H9 (cell line): Measurements from ENCODE around the gene AP4E1. TPM values are rescaled to one million over a fixed set of nuclear protein-coding genes. Genes with fewer than 3 reads are reported as not detected.

Experiments
- DNase-seq: peaks from one replicate; pipeline ENCODE4 v3.0.0-alpha.2; 2017
- H2AFZ ChIP-seq: one replicate; pipeline ENCODE4 v1.6.1; 2013; ENCODE audit warnings: mild to moderate bottlenecking, low read length, control low read depth, moderate library complexity
- H2AK5ac ChIP-seq: 2 replicates; pipeline ENCODE4 v1.6.1; 2013; ENCODE audit warnings: low read length, control low read depth, mixed read lengths; ENCODE audit not compliant: insufficient read length
- H2BK120ac ChIP-seq: one replicate; pipeline ENCODE4 v1.6.1; 2013; ENCODE audit warnings: low read depth, mild to moderate bottlenecking, low read length, control low read depth, inconsistent platforms; ENCODE audit not compliant: poor library complexity, severe bottlenecking
- H2BK12ac ChIP-seq: 2 replicates; pipeline ENCODE4 v1.6.1; 2013; ENCODE audit warnings: low read length, control low read depth, mixed read lengths, low read depth; ENCODE audit not compliant: insufficient read length
- H2BK15ac ChIP-seq: 2 replicates; pipeline ENCODE4 v1.6.1; 2013; ENCODE audit warnings: low read depth, low read length, control low read depth
- H2BK20ac ChIP-seq: one replicate; pipeline ENCODE4 v1.6.1; 2013; ENCODE audit warnings: low read depth, mild to moderate bottlenecking, low read length, control low read depth, inconsistent platforms; ENCODE audit not compliant: poor library complexity, severe bottlenecking
- H2BK5ac ChIP-seq: 2 replicates; pipeline ENCODE4 v1.6.1; 2013; ENCODE audit warnings: low read length, control low read depth, mixed read lengths; ENCODE audit not compliant: insufficient read length
- H3K14ac ChIP-seq: 2 replicates; pipeline ENCODE4 v1.6.1; 2013; ENCODE audit warnings: low read length, control low read depth; ENCODE audit not compliant: insufficient read depth
- H3K18ac ChIP-seq: 2 replicates; pipeline ENCODE4 v1.6.1; 2013; ENCODE audit warnings: low read depth, mild to moderate bottlenecking, mixed read lengths, low read length, control low read depth; ENCODE audit not compliant: insufficient read length
- H3K23ac ChIP-seq: 2 replicates; pipeline ENCODE4 v1.6.1; 2013; ENCODE audit warnings: low read length, control low read depth, mixed read lengths, low read depth; ENCODE audit not compliant: insufficient read length
- H3K23me2 ChIP-seq: 2 replicates; pipeline ENCODE4 v1.6.1; 2013; ENCODE audit warnings: low read depth, mild to moderate bottlenecking, mixed read lengths, low read length, control low read depth; ENCODE audit not compliant: insufficient read length, poor library complexity, severe bottlenecking
- H3K27ac ChIP-seq: 2 replicates; pipeline ENCODE4 v1.5.1; 2013; ENCODE audit warnings: low read length, control low read depth, mixed read lengths, low read depth; ENCODE audit not compliant: insufficient read length
- H3K27me3 ChIP-seq: 2 replicates; pipeline ENCODE4 v1.6.1; 2013; ENCODE audit warnings: low read length, control low read depth, inconsistent platforms; ENCODE audit not compliant: insufficient read depth
- H3K4ac ChIP-seq: 2 replicates; pipeline ENCODE4 v1.6.1; 2013; ENCODE audit warnings: low read depth, mild to moderate bottlenecking, control low read depth, inconsistent platforms, low read length, moderate library complexity
- H3K4me1 ChIP-seq: 2 replicates; pipeline ENCODE4 v1.6.1; 2013; ENCODE audit warnings: low read length, control low read depth, inconsistent platforms; ENCODE audit not compliant: insufficient read depth
- H3K4me2 ChIP-seq: 2 replicates; pipeline ENCODE4 v1.6.1; 2013; ENCODE audit warnings: low read length, control low read depth, mixed read lengths; ENCODE audit not compliant: insufficient read length, insufficient read depth
- H3K56ac ChIP-seq: 2 replicates; pipeline ENCODE4 v1.6.1; 2013; ENCODE audit warnings: low read depth, mild to moderate bottlenecking, mixed read lengths, low read length, control low read depth; ENCODE audit not compliant: insufficient read length
- H3K79me1 ChIP-seq: 2 replicates; pipeline ENCODE4 v1.6.1; 2013; ENCODE audit warnings: low read depth, mild to moderate bottlenecking, moderate library complexity, low read length, control low read depth, inconsistent platforms; ENCODE audit not compliant: insufficient read depth, poor library complexity, severe bottlenecking
- H3K79me2 ChIP-seq: 2 replicates; pipeline ENCODE4 v1.6.1; 2013; ENCODE audit warnings: low read length, control low read depth, inconsistent platforms; ENCODE audit not compliant: insufficient read depth
- H3K9ac ChIP-seq: 2 replicates; pipeline ENCODE4 v1.6.1; 2013; ENCODE audit warnings: low read length, control low read depth, mixed read lengths; ENCODE audit not compliant: insufficient read length; ENCODE audit errors: extremely low read depth
- H3K9me3 ChIP-seq: one replicate; pipeline ENCODE4 v1.6.1; 2013; ENCODE audit warnings: low read depth, low read length, inconsistent platforms; ENCODE audit not compliant: control insufficient read depth
- H3T11ph ChIP-seq: one replicate; pipeline ENCODE4 v1.6.1; 2013; ENCODE audit warnings: mild to moderate bottlenecking, low read length, control low read depth, inconsistent platforms
- H4K20me1 ChIP-seq: one replicate; pipeline ENCODE4 v1.6.1; 2013; ENCODE audit not compliant: control insufficient read depth, insufficient read length, insufficient read depth
- H4K5ac ChIP-seq: 2 replicates; pipeline ENCODE4 v1.6.1; 2013; ENCODE audit warnings: low read depth, mild to moderate bottlenecking, mixed read lengths, low read length, control low read depth; ENCODE audit not compliant: insufficient read length
- H4K8ac ChIP-seq: replicated peaks from 2 replicates; pipeline ENCODE4 v1.6.1; 2013; ENCODE audit warnings: low read length, control low read depth, mixed read lengths, low read depth; ENCODE audit not compliant: insufficient read length
- H4K91ac ChIP-seq: 2 replicates; pipeline ENCODE4 v1.6.1; 2013; ENCODE audit warnings: low read depth, mild to moderate bottlenecking, moderate library complexity, mixed read lengths, low read length, control low read depth; ENCODE audit not compliant: insufficient read length
- H3K27ac Mint-ChIP-seq, 3 experiments: 2 replicates in 2 of 3; 3 replicates in 1 of 3; pipeline ENCODE4 v1.8.0; 2020 to 2021; ENCODE audit warnings: mixed read lengths in 3 of 3, mild to moderate bottlenecking in 1 of 3, moderate library complexity in 1 of 3
- H3K27me3 Mint-ChIP-seq: 2 replicates; pipeline ENCODE4 v1.8.0; 2021; ENCODE audit warnings: low read depth, mild to moderate bottlenecking, moderate library complexity, mixed read lengths
- H3K36me3 Mint-ChIP-seq, 3 experiments: 2 replicates in 2 of 3; 3 replicates in 1 of 3; pipeline ENCODE4 v1.8.0; 2020 to 2021; ENCODE audit warnings: low read depth in 3 of 3, mixed read lengths in 3 of 3; ENCODE audit not compliant: insufficient read depth in 1 of 3
- H3K4me1 Mint-ChIP-seq, 2 experiments: 2 replicates each; pipeline ENCODE4 v1.8.0; 2020; ENCODE audit warnings: mixed read lengths in 2 of 2
- H3K4me3 Mint-ChIP-seq, 2 experiments: 2 replicates in 1 of 2; 3 replicates in 1 of 2; pipeline ENCODE4 v1.8.0; 2020 to 2021; ENCODE audit warnings: mild to moderate bottlenecking in 2 of 2, mixed read lengths in 2 of 2, moderate library complexity in 1 of 2
- H3K9me3 Mint-ChIP-seq, 2 experiments: 2 replicates in 1 of 2; 3 replicates in 1 of 2; pipeline ENCODE4 v1.8.0; 2020; ENCODE audit warnings: mild to moderate bottlenecking in 2 of 2, mixed read lengths in 2 of 2, moderate library complexity in 1 of 2
- WGBS: extraction: QIAGEN DNeasy Blood & Tissue Kit; methylation state at CpG from one replicate; pipeline ENCODE4 v1.1.7; 2013; ENCODE audit warnings: missing lambda C conversion rate, low lambda C conversion rate, mixed read lengths; ENCODE audit not compliant: insufficient read length; ENCODE audit errors: extremely low coverage; 5-methylcytosine and 5-hydroxymethylcytosine counted together
- total RNA-seq: library from RNA; stranded (reverse); gene quantifications from 2 replicates; pipeline ENCODE4 v1.2.1, GENCODE V29; 2021
- TF ChIP-seq, protein P1 (sequence below): fragments of 200-600 bp; sonication (generic); conservative IDR thresholded peaks from 3 replicates; pipeline ENCODE4 v1.8.0; 2021; ENCODE audit warnings: antibody characterized with exemption, mild to moderate bottlenecking

Gene AP4E1
- total RNA-seq, 1 experiment from 2014 or later: 13.8 TPM

- H3K79me2 ChIP-seq: no peaks in the 10 kb centered on the region
- H3K56ac ChIP-seq: no peak overlapping the region
- H3T11ph ChIP-seq: no peak overlapping the region
- H3K27ac ChIP-seq: no peak overlapping the region
- TF ChIP-seq, protein P1, sequence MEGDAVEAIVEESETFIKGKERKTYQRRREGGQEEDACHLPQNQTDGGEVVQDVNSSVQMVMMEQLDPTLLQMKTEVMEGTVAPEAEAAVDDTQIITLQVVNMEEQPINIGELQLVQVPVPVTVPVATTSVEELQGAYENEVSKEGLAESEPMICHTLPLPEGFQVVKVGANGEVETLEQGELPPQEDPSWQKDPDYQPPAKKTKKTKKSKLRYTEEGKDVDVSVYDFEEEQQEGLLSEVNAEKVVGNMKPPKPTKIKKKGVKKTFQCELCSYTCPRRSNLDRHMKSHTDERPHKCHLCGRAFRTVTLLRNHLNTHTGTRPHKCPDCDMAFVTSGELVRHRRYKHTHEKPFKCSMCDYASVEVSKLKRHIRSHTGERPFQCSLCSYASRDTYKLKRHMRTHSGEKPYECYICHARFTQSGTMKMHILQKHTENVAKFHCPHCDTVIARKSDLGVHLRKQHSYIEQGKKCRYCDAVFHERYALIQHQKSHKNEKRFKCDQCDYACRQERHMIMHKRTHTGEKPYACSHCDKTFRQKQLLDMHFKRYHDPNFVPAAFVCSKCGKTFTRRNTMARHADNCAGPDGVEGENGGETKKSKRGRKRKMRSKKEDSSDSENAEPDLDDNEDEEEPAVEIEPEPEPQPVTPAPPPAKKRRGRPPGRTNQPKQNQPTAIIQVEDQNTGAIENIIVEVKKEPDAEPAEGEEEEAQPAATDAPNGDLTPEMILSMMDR: no peak
- H4K91ac ChIP-seq: no peak overlapping the region
- peaks cover 3% of the 10 kb centered on the region; the same call in 1 of the 2 replicates for H3K4me1 ChIP-seq
- no peak overlapping the region for H2BK15ac ChIP-seq
- H3K23me2 ChIP-seq: no peaks in the 10 kb centered on the region
- no peak overlapping the region for H2AK5ac ChIP-seq
- H3K4me1 Mint-ChIP-seq: peaks cover 11 to 15% of the 10 kb centered on the region in 2 experiments
- H3K36me3 Mint-ChIP-seq: peaks cover 0 to 2% (median 0%) of the 10 kb centered on the region in 3 experiments; a peak in 1 of 7 replicates
- H3K27me3 Mint-ChIP-seq: no peaks in the 10 kb centered on the region
- no peaks in the 10 kb centered on the region; a peak in 1 of 5 replicates for H3K9me3 Mint-ChIP-seq
- H4K20me1 ChIP-seq: no peaks in the 10 kb centered on the region
- H2BK20ac ChIP-seq: no peak overlapping the region
- H4K5ac ChIP-seq: no peak overlapping the region
- no peak overlapping the region for H3K4me3 Mint-ChIP-seq
- no peaks in the 10 kb centered on the region for H3K27me3 ChIP-seq
- H3K14ac ChIP-seq: no peak overlapping the region
- no peak overlapping the region; a peak in 1 of 7 replicates for H3K27ac Mint-ChIP-seq
- no peak overlapping the region for H3K4ac ChIP-seq
- no CpG with 5 or more reads among the region's 1 CpG for WGBS
- no peak overlapping the region for H3K23ac ChIP-seq
- H3K4me2 ChIP-seq: no peak overlapping the region
- H4K8ac ChIP-seq: no peak overlapping the region
- H3K79me1 ChIP-seq: no peaks in the 10 kb centered on the region
- H3K9ac ChIP-seq: no peak overlapping the region
- no peak overlapping the region for H3K18ac ChIP-seq
- no peak overlapping the region for H2AFZ ChIP-seq
- no peak overlapping the region for H2BK120ac ChIP-seq
- no peak overlapping the region for H2BK12ac ChIP-seq
- no peaks in the 10 kb centered on the region for H3K9me3 ChIP-seq
- DNase-seq: no peak
- H2BK5ac ChIP-seq: no peak overlapping the region
Observed at GRCh38 chr15:51054535-51054934, 146.1 kb downstream of the AP4E1 start.

Other genes starting within 250 kb of the AP4E1 start
- gene TRPM7, start 221.9 kb upstream of the AP4E1 start, total RNA-seq: 30.1 and 35.1 TPM in 2 replicates
- 64.4 and 68.7 TPM in 2 replicates for gene SPPL2A, start 143.0 kb upstream of the AP4E1 start, total RNA-seq
- gene TNFAIP8L3, start 186.2 kb downstream of the AP4E1 start, total RNA-seq: 0.22 and 0.31 TPM in 2 replicates